Naive B cell (primary cell): ENCODE measurements around the gene CTIF. TPM values are rescaled to one million over a fixed set of nuclear protein-coding genes. Genes with fewer than 3 reads are reported as not detected.

Experiments
- ATAC-seq, 2 donors: fragments of 150-1000 bp; cut with Tn5 transposase; 2 replicates each; pipeline ENCODE4 v1.10.0; 2021; ENCODE audit warnings: low read depth in 2 of 2, mild to moderate bottlenecking in 2 of 2, moderate library complexity in 2 of 2
- DNase-seq: peaks from one replicate; pipeline ENCODE4 v3.0.0; 2022
- H3K27ac Mint-ChIP-seq, 6 donors: one replicate each; pipeline ENCODE4 v1.8.0; 2020 to 2022; ENCODE audit warnings: mild to moderate bottlenecking in 6 of 6, mixed read lengths in 6 of 6, moderate library complexity in 5 of 6, inconsistent platforms in 2 of 6
- H3K27me3 Mint-ChIP-seq, 3 donors: one replicate each; pipeline ENCODE4 v1.8.0; 2021 to 2022; ENCODE audit warnings: mixed read lengths in 3 of 3, mild to moderate bottlenecking in 1 of 3
- H3K36me3 Mint-ChIP-seq, 2 donors: one replicate each; pipeline ENCODE4 v1.8.0; 2020 to 2022; ENCODE audit warnings: mixed read lengths in 2 of 2, inconsistent platforms in 1 of 2, mild to moderate bottlenecking in 1 of 2
- H3K4me1 Mint-ChIP-seq, 3 donors: one replicate each; pipeline ENCODE4 v1.8.0; 2020 to 2022; ENCODE audit warnings: mixed read lengths in 3 of 3, inconsistent platforms in 1 of 3, mild to moderate bottlenecking in 1 of 3, moderate library complexity in 1 of 3
- H3K4me3 Mint-ChIP-seq, 8 donors: one replicate each; pipeline ENCODE4 v1.8.0; 2020 to 2022; ENCODE audit warnings: mild to moderate bottlenecking in 8 of 8, mixed read lengths in 8 of 8, moderate library complexity in 8 of 8, inconsistent platforms in 2 of 8
- H3K9me3 Mint-ChIP-seq, 7 donors: one replicate each; pipeline ENCODE4 v1.8.0; 2020 to 2022; ENCODE audit warnings: mixed read lengths in 7 of 7, mild to moderate bottlenecking in 5 of 7, inconsistent platforms in 2 of 7, moderate library complexity in 1 of 7
- polyA plus RNA-seq, 6 donors: library from polyadenylated mRNA; unstranded; fragments of 300-500 nt; fragmentation: Illumina TruSeq; gene quantifications; one replicate each; pipeline ENCODE4 v1.2.3, GENCODE V29; 2021; ENCODE audit warnings: low read depth in 6 of 6

The CTIF gene
- polyA plus RNA-seq, 6 donors from 2014 or later, result 0.29 to 1.1 (median 0.66) TPM; not detected in 2

DNA sequence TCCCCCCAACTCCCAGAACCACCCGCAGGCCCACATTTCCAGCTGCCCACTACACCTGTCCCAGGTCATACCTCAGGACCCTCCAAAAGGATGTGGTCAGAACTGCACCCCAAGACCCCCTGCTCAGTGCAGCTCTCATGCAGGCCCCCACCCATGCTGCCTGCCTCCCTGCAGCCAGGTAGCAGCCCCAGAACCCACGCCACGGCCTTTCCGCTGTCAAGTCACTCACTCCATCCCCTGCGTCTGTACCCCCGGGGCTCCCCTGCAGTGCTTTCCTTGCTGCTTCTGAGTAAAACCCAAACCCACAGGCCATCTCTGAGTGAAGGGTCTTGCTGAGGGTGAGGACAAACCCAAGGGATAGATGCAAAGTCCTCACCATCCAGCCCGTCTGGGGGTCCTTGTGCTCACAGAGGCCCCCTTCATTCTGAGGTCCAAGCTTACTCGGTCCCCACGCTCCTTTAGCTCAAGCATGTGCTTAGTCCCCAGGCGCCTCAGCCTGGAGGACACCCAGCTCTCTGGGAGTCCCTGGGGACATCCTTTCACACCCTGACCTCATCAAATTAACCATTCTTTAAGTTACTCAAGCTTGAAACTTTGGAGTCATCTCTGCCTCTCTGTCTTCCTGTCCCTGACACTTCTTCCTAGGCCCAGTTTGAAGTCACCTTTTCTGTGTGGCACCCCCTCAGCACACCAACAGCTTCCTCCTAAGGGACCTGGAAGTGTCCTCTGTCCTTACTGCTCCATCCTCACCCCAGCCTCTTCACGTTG, 281.8 kb downstream of the CTIF start:
- peak overlapping the region in 4 of 6 donors; percentile 9 to 69 (median 18) for H3K27ac Mint-ChIP-seq
- DNase-seq, result no peak
- ATAC-seq, result peak; percentile 64 to 88
- peaks cover 0 to 3% of the 10 kb centered on the region in 2 donors for H3K36me3 Mint-ChIP-seq
- peaks cover 12 to 17% (median 12%) of the 10 kb centered on the region in 3 donors for H3K4me1 Mint-ChIP-seq
- peaks cover 0 to 3% (median 0%) of the 10 kb centered on the region in 7 donors for H3K9me3 Mint-ChIP-seq
- peak overlapping the region in 4 of 8 donors; percentile 0 to 55 (median 26) for H3K4me3 Mint-ChIP-seq
- H3K27me3 Mint-ChIP-seq, result peaks cover 0 to 6% (median 0%) of the 10 kb centered on the region in 3 donors

- Mint-ChIP-seq H3K27ac (peak overlapping the region in 3 of 6 donors; percentile 9 to 69 (median 22)), H3K4me1 (peaks cover 12 to 17% (median 12%) of the 10 kb centered on the region in 3 donors), H3K4me3 (peak overlapping the region in 2 of 8 donors; percentile 0 to 27), H3K36me3 (no peaks in the 10 kb centered on the region), H3K27me3 (peaks cover 0 to 6% (median 1%) of the 10 kb centered on the region in 3 donors), H3K9me3 (peaks cover 0 to 3% (median 0%) of the 10 kb centered on the region in 7 donors)
- ATAC-seq, result no peak
- DNase-seq, result no peak
Measured at GRCh38 chr18:48821251-48821590, 282.4 kb downstream of the CTIF start.

- Mint-ChIP-seq H3K9me3 (peaks cover 0 to 3% (median 0%) of the 10 kb centered on the region in 7 donors), H3K4me3 (no peak overlapping the region), H3K4me1 (peaks cover 12 to 17% (median 12%) of the 10 kb centered on the region in 3 donors), H3K27me3 (peaks cover 0 to 12% (median 7%) of the 10 kb centered on the region in 3 donors), H3K36me3 (no peaks in the 10 kb centered on the region), H3K27ac (no peak overlapping the region)
- ATAC-seq (no peak), DNase-seq (no peak)
Measured at GRCh38 chr18:48821845-48822244, 283.0 kb downstream of the CTIF start.

- no peak for ATAC-seq
- no peak for DNase-seq
- Mint-ChIP-seq H3K27me3 (peaks cover 7 to 31% (median 20%) of the 10 kb centered on the region in 3 donors), H3K4me1 (peaks cover 12 to 17% (median 12%) of the 10 kb centered on the region in 3 donors), H3K4me3 (no peak overlapping the region), H3K27ac (peak overlapping the region in 1 of 6 donors; percentile 62), H3K9me3 (peaks cover 0 to 3% (median 0%) of the 10 kb centered on the region in 7 donors), H3K36me3 (no peaks in the 10 kb centered on the region)
Measured at GRCh38 chr18:48824231-48824970, 285.6 kb downstream of the CTIF start.

GRCh38 chr18:48825101-48825745, 286.4 kb downstream of the CTIF start:
- ATAC-seq (no peak), DNase-seq (no peak)
- Mint-ChIP-seq H3K9me3 (peaks cover 0 to 3% (median 0%) of the 10 kb centered on the region in 7 donors), H3K27ac (peak overlapping the region in 1 of 6 donors; percentile 47), H3K4me3 (peak overlapping the region in 1 of 8 donors; percentile 42), H3K4me1 (peaks cover 11 to 13% (median 11%) of the 10 kb centered on the region in 3 donors), H3K36me3 (no peaks in the 10 kb centered on the region), H3K27me3 (peaks cover 7 to 35% (median 20%) of the 10 kb centered on the region in 3 donors)

DNA sequence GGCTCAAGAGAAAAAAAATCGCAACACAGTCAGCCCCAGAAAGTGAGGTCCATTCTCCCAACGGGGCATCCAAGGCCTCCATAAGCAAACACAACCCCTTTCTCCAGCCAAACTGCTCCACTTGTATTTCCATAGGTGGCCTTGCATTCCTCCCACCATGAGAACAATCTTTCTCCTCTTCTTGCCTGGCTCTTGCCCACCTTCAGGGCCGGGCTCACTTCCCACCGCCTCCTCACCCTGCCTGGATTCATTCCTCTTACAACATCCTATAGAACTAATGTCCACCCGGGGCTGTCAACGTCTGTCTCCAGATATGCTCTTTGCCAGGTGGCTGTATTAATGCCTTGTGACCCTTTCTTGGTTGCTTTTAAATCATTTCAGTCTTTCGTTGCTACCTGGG, 287.4 kb downstream of the CTIF start:
- DNase-seq (no peak), ATAC-seq (no peak)
- Mint-ChIP-seq H3K36me3 (no peaks in the 10 kb centered on the region), H3K4me1 (peaks cover under 1 to 3% (median under 1%) of the 10 kb centered on the region in 3 donors), H3K27ac (no peak overlapping the region), H3K4me3 (no peak overlapping the region), H3K27me3 (peaks cover 7 to 39% (median 24%) of the 10 kb centered on the region in 3 donors), H3K9me3 (peaks cover 0 to 3% (median 0%) of the 10 kb centered on the region in 7 donors)

GRCh38 chr18:48826806-48827205, 288.0 kb downstream of the CTIF start:
- Mint-ChIP-seq H3K9me3 (peaks cover 0 to 3% (median 0%) of the 10 kb centered on the region in 7 donors), H3K36me3 (no peaks in the 10 kb centered on the region), H3K4me1 (no peaks in the 10 kb centered on the region), H3K27me3 (peaks cover 7 to 42% (median 27%) of the 10 kb centered on the region in 3 donors), H3K27ac (no peak overlapping the region), H3K4me3 (no peak overlapping the region)
- DNase-seq, result no peak
- no peak for ATAC-seq

GRCh38 chr18:48827291-48828193, 288.7 kb downstream of the CTIF start:
- Mint-ChIP-seq H3K27me3 (peaks cover 7 to 42% (median 27%) of the 10 kb centered on the region in 3 donors), H3K36me3 (no peaks in the 10 kb centered on the region), H3K27ac (no peak overlapping the region), H3K4me1 (peaks cover 4 to 5% (median 5%) of the 10 kb centered on the region in 3 donors), H3K4me3 (peak overlapping the region in 1 of 8 donors; percentile 78), H3K9me3 (peaks cover 0 to 3% (median 0%) of the 10 kb centered on the region in 7 donors)
- ATAC-seq (no peak), DNase-seq (no peak)

GRCh38 chr18:48828194-48828545, 289.3 kb downstream of the CTIF start:
- no peaks in the 10 kb centered on the region for H3K36me3 Mint-ChIP-seq
- DNase-seq (no peak), ATAC-seq (no peak)
- H3K4me3 Mint-ChIP-seq, result no peak overlapping the region
- H3K27ac Mint-ChIP-seq, result no peak overlapping the region
- peaks cover 10 to 12% (median 11%) of the 10 kb centered on the region in 3 donors for H3K4me1 Mint-ChIP-seq
- peaks cover 7 to 46% (median 27%) of the 10 kb centered on the region in 3 donors for H3K27me3 Mint-ChIP-seq
- peaks cover 0 to 3% (median 0%) of the 10 kb centered on the region in 7 donors for H3K9me3 Mint-ChIP-seq

GRCh38 chr18:48828691-48829442, 290.0 kb downstream of the CTIF start:
- peak overlapping the region in 1 of 6 donors; percentile 49 for H3K27ac Mint-ChIP-seq
- H3K4me1 Mint-ChIP-seq, result peaks cover 12 to 18% (median 17%) of the 10 kb centered on the region in 3 donors
- peaks cover 8 to 48% (median 27%) of the 10 kb centered on the region in 3 donors for H3K27me3 Mint-ChIP-seq

DNA sequence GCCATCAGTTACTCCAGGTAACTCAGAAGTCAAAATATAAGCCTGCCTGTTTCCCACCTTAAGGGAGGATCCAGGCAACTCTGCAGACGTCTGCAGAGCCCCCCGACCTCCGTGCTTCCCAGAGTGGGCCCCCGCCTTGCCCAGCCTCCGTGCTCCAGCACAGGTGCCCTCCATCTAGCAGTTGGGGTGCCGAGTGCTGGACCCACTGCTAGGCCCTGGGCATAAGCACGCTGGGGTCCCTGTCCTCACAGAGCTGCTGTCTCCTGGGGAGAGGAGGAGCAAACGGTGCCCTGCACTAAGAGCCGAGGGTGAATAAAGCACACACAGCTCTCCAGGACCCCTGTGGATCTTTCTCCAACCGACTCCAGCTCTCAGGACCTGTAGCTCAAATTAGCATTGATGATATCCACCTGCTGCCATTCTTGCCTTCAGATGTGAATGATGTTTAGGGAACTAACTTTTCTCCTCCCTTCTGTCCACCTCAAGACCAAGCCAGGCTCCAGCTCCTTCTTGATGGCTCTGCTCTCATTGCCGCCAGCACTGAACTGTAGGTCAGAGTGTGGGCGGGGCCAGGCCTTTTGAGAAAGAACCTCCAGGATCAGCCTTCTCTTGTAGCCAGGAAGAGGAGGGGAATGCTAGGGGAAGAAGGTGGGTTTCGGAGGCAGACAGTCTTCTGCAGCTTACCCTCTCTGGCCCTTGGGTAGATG, 290.8 kb downstream of the CTIF start:
- DNase-seq (no peak), ATAC-seq (no peak)
- H3K9me3 Mint-ChIP-seq, result no peaks in the 10 kb centered on the region
- H3K27ac Mint-ChIP-seq, result no peak overlapping the region
- peaks cover 11 to 48% (median 27%) of the 10 kb centered on the region in 3 donors for H3K27me3 Mint-ChIP-seq
- H3K4me3 Mint-ChIP-seq, result no peak overlapping the region
- peaks cover 18 to 26% (median 25%) of the 10 kb centered on the region in 3 donors for H3K4me1 Mint-ChIP-seq
- no peaks in the 10 kb centered on the region for H3K36me3 Mint-ChIP-seq

More at GRCh38 chr18:48828691-48829442, 290.0 kb downstream of the CTIF start:
- no peak for ATAC-seq
- no peaks in the 10 kb centered on the region for H3K9me3 Mint-ChIP-seq
- H3K36me3 Mint-ChIP-seq, result no peaks in the 10 kb centered on the region
- DNase-seq, result no peak
- no peak overlapping the region for H3K4me3 Mint-ChIP-seq
